ENCODE data around the gene SEL1L3.

The SEL1L3 gene

GRCh38 chr4:25845841-25846653 lies 16.7 kb downstream of the SEL1L3 start:
- DNase-seq = no peak

GRCh38 chr4:25844961-25845712 lies 17.7 kb downstream of the SEL1L3 start:
- DNase-seq = no peak

GRCh38 chr4:25843340-25844097 lies 19.3 kb downstream of the SEL1L3 start:
- no peak for DNase-seq

GRCh38 chr4:25842229-25842845 lies 20.5 kb downstream of the SEL1L3 start:
- DNase-seq = no peak

DNA sequence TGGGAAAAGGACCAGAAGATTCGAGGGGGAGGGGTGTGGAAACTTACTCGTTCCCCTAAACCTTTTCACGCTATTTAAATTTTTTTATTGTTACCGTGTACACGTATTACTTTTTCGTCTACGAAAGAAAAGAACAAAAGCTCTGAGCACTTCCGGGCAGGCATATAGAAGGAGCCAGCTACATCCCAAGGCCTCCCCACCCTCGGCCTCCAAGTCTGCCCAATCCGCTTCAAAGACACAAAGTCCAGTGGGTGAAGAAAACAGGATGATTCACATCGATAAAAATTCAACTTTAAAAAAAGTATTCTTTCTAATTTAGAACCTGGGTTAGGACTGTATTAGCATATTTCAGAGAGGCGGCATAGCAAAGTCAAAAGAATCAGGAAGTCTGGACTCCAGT lies 23.1 kb downstream of the SEL1L3 start:
- DNase-seq = no peak

DNA sequence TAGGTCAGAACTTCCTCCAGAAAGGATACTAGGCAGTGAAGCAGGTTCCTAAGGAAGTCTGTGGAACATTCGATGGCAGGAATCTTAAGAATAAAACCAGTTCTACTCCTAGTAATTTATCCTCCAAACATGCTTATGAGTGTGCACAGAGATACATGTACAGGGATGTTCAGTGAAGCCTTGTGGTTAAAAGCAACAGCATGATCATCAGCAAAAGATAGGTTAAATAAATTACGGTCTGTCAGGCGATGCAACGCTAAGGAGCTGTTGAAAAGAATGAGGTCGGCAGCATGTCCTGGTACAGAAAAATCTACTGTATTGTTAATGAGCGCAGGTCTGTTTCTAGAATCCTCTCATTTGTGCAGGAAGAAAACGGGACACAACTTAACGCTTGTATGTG lies 23.6 kb downstream of the SEL1L3 start:
- DNase-seq = no peak

GRCh38 chr4:25838526-25838925 lies 24.3 kb downstream of the SEL1L3 start:
- DNase-seq = no peak

- DNase-seq = no peak
These were observed 25.7 kb downstream of the SEL1L3 start for GRCh38 chr4:25837107-25837506.

DNA sequence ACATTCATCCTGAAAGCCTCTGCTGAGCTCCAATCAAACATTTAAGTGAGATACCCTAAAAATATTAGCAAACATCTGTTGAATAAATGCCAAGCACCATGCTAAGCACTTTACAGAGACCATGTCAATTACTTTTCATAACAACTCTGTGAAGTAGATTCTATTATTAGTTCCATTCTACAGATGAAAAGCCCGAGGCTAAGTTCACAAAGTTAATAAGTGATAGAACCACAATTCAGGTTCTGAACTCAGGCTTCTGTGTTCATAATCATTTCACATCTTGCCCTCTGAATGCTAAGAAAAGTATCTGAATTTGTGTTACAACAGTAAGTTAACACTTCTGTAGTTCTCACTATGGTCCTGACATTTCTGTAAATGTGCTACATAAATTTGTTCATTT lies 27.4 kb downstream of the SEL1L3 start:
- DNase-seq = no peak

DNA sequence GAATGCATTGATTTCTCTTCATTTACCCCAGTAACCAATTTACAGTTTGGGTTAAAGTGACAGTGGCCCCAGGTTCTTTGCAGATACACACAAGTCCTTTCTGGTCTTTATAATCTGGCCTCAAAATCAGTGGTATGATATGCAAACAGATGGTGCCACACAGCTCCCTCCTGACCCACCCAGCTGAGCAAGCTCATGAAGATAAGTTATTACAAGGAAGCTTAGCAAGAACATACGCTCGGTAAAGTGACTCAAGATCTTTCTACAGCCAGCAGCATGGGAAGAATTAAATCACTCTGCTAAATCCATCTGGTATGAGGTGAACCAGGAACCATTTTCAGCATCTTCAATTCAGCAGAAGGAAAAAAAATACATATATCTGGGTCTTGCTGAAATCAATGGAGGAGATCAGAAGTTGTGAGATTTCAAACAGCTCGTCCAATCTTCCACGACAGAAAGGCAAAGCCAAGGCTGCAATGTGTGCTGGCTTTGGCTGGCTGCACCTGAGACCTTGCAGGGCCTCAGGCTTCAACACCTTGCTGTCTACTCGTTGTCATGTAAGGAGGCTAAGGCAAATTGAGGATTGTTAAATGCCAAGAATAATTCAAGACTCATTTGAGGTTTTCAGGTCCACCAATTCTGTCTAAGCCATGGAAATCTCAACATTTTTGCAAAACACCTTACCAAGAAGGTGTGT lies 28.2 kb downstream of the SEL1L3 start:
- DNase-seq = no peak

GRCh38 chr4:25830548-25830947 lies 32.2 kb downstream of the SEL1L3 start:
- DNase-seq = no peak

DNA sequence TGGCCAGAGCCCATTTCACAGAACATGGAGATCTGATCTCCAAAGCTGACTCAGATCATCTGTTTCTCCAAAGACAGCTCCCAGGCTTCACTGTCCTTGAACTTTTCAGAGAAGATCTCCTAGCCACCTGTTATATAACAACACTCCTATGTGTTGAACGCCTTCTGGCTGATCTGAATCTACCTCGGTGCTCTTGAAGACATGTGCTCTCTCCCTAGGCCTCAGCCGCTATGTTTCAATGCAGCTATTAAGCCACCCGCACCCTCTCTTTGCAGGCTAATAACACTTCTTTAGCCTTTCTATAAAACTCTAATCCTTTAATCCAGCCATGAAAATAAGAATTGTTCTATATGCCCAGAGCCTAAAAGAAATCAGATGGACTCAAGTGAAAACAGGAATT lies 34.9 kb downstream of the SEL1L3 start:
- DNase-seq = no peak

GRCh38 chr4:25827373-25827772 lies 35.4 kb downstream of the SEL1L3 start:
- DNase-seq = no peak

DNA sequence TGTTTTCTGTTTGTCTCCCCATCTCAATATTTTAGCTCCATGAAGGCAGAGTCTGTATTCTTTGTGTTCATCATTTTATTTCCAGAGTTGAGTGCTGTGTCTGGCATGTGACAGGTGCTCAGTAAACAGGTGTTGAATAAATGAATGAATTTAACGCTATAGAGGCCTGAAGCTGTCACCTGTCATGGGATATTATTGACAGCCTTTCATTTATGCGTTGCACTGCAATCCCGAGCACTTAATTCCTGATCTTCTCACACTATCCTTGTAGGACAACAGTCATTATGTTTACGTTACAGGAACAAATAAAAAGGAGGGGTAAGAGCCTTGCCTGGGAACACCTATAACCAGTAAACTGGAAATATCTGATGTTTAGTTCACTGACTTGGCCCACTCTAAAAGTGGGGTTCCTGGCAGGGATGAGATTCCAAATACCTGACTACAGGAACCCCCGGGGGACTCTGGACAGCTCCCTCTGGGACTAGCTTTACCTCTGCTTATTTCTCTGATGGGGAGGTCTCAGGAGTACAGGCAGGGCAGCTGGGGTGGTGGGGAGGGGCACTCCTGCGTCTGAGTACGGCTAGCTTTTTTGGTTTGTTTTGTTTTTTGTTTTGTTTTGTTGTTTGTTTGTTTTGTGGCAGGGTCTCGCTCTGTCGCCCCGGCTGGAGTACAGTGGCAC lies 36.6 kb downstream of the SEL1L3 start:
- no peak for DNase-seq

DNA sequence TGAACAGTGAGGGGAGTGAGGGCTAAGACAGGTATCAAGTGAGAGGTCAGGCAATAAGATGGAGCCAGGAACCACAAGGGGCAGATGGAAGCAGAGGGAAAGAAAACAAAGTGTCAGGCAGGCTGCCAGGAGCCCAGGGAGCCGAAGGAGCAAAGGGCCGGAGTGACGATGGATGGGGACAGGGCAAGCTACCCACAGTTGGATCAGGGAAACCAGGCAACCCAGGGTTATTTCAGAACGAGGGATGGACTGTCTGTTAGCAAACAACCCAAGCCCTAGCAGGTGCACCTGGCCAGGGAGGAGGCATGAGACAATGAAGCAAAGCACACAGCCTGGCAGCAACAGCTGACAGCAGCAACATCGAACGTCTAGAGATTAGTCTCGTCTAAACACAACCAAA lies 39.2 kb downstream of the SEL1L3 start:
- DNase-seq = no peak

GRCh38 chr4:25821899-25822298 lies 40.9 kb downstream of the SEL1L3 start:
- no peak for DNase-seq

- DNase-seq = no peak
These were observed 41.5 kb downstream of the SEL1L3 start for GRCh38 chr4:25821267-25821666.

- DNase-seq = no peak
These were observed 43.9 kb downstream of the SEL1L3 start for GRCh38 chr4:25818876-25819275.

- no peak for DNase-seq
These were observed 44.4 kb downstream of the SEL1L3 start for GRCh38 chr4:25818371-25818871.

GRCh38 chr4:25817059-25817681 lies 45.6 kb downstream of the SEL1L3 start:
- DNase-seq = no peak

DNA sequence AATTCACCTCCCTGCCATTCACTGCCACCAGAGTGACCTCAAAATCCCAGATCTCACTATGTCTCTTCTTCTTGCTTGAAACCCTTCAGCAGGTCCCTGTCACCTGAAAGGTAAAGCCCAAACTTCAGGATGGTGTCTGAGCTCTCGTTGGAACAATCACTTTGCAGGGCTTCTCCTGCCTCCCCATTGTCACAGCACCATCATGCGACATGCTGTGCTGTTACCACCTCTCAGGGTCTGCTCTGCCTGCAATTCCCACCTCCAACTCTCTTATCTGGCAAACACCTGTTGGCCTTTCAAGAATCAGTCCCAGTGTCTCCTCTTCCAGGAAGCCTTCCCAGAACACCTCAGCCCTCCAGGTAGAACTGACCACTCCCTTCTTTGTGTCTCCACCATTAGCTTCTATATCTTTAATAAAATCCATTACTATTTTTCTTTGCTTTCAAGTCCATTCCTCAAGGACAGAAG lies 46.2 kb downstream of the SEL1L3 start:
- no peak for DNase-seq
